PC-9 (cell line): ENCODE measurements around the gene CASP3.

ENCODE experiments used
- EZH2 ChIP-seq: fragments of 200-600 bp; sonication (generic); IDR thresholded peaks from 2 replicates; pipeline ENCODE4 v1.8.0; 2017; ENCODE audit warnings: antibody characterized with exemption, low read depth
- TF ChIP-seq, protein P1 (sequence below): fragments of 200-600 bp; sonication (generic); conservative IDR thresholded peaks from 2 replicates; pipeline ENCODE4 v1.6.1; 2017; ENCODE audit warnings: mixed run types, antibody characterized with exemption, mild to moderate bottlenecking, moderate library complexity

- TF ChIP-seq, protein P1, sequence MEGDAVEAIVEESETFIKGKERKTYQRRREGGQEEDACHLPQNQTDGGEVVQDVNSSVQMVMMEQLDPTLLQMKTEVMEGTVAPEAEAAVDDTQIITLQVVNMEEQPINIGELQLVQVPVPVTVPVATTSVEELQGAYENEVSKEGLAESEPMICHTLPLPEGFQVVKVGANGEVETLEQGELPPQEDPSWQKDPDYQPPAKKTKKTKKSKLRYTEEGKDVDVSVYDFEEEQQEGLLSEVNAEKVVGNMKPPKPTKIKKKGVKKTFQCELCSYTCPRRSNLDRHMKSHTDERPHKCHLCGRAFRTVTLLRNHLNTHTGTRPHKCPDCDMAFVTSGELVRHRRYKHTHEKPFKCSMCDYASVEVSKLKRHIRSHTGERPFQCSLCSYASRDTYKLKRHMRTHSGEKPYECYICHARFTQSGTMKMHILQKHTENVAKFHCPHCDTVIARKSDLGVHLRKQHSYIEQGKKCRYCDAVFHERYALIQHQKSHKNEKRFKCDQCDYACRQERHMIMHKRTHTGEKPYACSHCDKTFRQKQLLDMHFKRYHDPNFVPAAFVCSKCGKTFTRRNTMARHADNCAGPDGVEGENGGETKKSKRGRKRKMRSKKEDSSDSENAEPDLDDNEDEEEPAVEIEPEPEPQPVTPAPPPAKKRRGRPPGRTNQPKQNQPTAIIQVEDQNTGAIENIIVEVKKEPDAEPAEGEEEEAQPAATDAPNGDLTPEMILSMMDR = no peak
- TF ChIP-seq EZH2 = no peak
These were observed 13.0 kb upstream of the CASP3 start for GRCh38 chr4:184662236-184662635.
